Activated T-cell treated with anti-CD3 and anti-CD28 coated beads for 1 hour (primary cell): ENCODE data around the gene TBC1D23.

Experiments
- DNase-seq: peaks from one replicate; pipeline ENCODE4 v3.0.0-alpha.2; 2020; ENCODE audit warnings: low read depth

TBC1D23 gene

DNA sequence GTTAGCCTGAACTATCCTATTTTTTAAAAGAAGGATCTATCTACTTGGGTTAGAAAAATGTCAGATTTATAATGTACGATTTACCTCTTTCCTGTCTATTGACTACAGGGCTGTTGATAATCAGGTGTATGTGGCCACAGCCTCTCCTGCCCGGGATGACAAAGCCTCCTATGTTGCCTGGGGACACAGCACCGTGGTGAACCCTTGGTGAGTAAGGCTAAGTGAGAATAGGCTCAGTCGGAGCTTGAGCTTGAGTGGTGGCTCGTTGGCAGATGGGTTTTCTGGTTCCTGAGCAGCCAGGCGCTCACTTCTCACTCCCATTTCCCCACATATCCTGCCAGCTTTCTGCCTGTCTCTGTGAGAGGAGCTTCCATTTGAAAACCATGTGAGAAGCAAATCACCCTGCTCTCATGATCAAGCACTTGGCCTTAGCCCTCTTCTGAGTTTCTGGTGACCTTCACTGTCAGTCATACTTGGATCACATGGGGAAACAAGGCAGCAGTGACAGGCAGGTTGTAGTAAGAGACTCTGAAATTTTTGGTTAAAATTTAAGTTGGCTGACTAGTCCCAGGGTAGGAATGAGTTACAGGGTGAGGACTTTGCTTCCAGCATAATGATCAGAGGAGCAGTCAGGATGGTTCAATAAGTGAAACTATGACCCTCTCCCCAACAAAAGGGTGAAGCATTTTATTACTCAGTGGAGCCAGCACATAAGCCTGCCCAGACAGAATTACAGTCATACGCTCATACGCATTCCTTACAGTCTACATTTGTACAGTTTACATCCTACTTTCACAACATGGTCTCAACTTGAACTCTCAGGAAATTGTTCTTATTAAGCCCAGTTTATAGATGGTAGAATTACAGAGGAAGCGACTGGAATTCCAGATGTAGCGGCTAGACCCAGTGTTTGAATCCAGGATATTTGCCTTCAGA lies 91.8 kb downstream of the TBC1D23 start:
- DNase-seq: no peak

DNA sequence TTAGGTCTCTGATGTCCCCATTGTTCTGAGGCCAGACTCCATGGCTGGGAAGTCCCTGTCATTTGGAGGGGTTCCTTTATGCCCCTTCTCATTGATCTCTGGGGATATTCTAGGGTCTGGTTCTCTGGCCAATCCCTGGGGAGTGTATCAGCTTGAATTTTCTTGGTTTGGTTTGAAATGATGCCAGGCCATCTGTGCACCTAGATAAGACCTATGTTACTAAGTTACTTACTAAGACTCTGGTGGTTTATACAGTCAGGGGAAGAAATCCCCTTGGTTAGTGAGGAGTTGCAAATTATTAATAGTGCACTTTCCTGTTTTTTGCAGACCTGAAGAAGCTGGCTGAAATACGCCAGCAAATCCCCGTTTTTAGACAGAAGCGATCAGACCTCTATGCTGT lies 94.1 kb downstream of the TBC1D23 start:
- DNase-seq: no peak

DNA sequence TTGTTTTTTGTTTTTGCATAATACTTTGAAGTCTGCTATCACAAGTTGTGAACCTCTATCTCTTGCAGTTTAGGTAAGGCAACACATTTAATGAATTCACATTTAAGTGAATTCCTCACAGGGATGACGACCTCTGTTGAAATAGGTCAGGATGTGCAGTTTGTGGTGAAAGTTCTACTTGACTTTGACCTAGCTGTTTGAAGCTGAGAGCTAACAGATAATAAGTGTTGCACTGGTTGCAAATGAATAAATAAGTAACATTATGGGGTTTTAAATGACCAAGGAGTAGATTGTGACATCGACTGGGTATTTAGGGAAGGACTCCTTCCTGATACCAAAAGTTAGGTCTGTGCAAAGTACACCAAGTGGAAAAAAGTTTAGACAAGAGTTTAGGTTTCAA lies 97.6 kb downstream of the TBC1D23 start:
- no peak for DNase-seq

DNA sequence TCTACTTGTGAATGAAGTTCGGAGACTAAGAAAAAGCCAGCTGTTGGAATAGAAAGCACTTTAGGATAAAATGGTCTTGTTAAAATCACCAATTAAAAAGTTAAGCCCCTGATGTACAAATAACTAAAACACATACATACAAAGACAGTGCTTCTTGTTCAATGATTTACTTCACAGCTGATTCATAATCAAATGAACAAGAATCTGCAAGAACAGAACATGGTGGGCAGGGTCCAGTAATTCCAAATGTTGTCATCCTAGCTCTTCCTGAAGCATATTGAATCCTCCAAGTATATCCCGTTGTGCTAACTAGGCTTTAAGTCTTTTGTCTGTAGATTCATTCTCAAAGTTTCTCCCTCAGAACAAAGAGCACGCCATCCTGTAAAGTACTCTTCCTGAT lies 98.2 kb downstream of the TBC1D23 start:
- DNase-seq: no peak

DNA sequence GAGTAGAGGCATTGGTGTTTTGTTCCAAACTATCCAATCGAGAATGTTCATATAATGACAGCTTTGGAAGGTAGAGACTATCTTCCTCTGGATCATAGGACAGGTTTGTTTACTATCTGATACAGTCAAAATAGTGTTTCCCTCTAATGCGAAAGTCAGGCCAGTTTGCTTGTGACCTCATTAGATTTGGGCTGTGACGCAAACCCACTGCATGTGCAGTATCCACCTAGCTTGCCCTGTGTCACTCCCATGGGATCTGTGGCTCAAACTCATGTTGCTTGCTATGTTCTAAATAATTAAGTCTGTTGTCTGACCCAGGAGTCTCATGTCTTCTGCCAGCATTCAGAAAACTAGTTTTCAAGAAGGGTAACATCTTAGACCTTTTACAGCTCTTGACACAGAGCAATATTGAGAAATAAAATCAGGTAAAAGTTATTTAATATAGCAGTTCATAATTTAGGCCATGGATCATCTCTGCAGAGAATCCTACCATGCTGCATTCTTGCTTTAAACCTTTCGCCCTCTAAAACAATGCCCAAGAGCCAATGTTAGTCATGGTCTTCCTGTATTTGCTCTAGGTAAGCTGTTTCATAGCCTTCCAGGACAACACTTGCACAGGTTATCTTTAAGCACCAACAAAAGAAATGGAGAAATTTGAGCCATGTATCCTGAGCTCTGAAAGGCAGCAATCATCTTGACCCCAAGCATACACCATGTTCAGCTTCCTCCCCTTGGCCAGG lies 100.1 kb downstream of the TBC1D23 start:
- no peak for DNase-seq

DNA sequence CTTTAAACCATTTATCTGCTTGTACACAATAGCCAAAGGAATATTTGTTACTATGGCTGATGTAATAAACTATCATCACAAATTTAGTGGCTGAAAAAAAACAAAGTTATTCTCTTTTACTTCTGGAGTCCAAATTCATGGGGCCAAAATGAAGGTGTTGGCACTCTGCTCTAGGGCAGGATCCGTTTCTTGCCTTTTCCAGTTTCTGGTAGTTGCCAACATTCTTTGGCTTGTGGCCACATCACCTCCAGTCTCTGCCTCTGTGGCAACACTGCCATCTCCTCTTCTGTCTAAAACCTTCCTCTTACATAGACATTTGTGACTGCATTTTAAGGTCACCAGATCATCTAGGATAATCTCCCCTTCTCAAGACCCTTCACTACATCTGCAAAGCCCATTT lies 101.1 kb downstream of the TBC1D23 start:
- DNase-seq: no peak

DNA sequence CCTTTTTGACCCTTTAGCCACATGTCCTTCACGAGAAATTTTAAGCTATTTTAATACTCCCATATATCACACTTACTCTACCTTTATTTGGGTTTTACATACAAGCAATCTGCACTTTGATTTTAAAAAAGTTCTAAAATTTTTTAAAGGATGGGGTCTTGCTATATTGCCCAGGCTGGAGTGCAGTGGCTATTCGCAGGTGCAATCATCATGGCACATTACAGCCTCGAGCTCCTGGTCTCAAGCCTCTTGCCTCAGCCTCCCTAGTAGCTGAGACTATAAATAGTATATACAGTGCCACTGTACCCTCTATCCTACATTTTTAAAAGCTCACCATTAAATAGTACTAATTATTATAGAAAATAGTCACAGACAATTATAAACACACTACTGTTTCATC lies 103.6 kb downstream of the TBC1D23 start:
- no peak for DNase-seq

DNA sequence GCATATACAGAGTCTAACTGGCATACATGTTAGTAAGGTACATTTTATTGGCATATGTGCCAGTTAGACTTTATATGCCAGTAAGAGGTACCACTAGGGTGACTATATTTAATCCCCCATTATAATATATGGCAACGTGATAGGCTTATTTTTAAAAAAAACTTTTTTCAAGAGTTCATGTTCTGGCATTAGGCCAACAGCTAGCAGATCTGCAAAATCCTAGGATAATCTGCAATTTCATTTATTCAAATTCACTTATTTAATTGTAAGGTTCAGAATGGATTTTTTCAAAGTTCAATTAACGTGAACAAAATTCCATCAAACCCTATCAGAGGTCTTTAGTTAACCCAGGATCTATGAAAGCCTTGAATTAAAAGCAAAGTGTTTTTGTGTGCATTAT lies 105.6 kb downstream of the TBC1D23 start:
- DNase-seq: no peak

DNA sequence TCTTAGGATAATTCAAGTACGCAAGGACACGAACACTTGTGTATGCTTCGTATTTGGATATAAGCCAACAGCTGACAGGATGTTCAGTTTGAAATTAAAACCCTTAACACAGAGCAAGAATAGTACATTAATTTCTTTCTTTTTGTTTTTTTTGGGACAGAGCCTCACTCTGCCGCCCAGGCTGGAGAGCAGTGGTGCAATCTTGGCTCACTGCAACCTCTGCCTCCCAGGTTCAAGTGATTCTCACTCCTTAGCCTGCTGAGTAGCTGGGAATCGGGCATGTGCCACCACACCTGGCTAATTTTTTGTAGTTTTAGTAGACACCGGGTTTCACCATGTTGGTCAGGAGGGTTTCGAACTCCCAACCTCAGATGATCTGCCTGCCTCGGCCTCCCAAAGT lies 107.6 kb downstream of the TBC1D23 start:
- no peak for DNase-seq

DNA sequence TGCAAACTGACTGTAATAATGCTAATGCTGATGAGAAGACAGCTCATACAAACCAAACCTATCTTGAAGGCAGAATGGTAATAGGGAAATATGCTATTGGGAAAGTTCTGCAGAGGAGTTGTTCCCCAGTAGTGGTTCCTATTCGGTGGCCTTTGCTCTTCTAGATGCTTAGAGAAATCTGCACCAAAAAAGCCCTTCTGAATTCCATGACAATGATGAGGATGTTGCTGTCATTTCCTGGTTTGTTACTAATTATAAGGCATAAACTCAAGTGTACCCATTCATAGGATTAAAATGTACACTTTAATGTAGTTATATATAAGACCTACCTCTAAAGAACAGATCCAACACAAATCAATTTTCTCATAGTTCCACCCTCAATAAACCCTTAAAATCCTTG lies 110.0 kb downstream of the TBC1D23 start:
- no peak for DNase-seq

DNA sequence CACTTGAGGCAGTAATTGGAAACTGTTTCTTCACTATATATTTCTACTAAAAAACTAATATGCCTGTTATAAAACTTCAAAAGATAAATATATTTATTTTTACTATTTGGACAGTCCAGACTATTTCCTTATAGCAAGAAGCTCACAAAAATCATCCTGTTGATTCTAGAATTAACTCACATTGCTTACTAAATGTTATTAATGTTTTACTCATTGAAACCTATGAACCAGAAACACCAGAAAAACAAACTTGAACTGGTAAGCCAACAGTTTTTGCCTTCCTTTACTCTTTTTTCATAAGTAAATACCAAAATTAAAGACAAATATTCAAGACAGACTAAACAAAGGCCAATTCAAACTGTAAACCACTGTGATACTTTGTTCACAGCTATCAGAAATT lies 113.7 kb downstream of the TBC1D23 start:
- DNase-seq: no peak
